SK-N-SH (cell line): Measurements from ENCODE around the gene GALNS. TPM values are rescaled to one million over a fixed set of nuclear protein-coding genes. Genes with fewer than 3 reads are reported as not detected.

ENCODE experiments used
- CTCF ChIA-PET: fragments of 300-600, 350-600 bp; formaldehyde crosslinking; extraction: SDS; loops from one replicate; lab custom pipeline; 2021; lab: Yijun Ruan, JAX
- POLR2A ChIA-PET: fragments of 350-600 bp; sonication (Branson Sonifier 250); formaldehyde crosslinking; extraction: SDS; loops from one replicate; lab custom pipeline; 2020; ENCODE audit warnings: antibody characterized with exemption, inconsistent platforms; lab: Yijun Ruan, JAX
- DNase-seq: peaks from one replicate; pipeline ENCODE4 v3.0.0; 2012
- H2AFZ ChIP-seq: fragments of 200-600 bp; sonication (generic); 2 replicates; pipeline ENCODE4 v1.8.1; 2016; ENCODE audit warnings: antibody characterized with exemption, mild to moderate bottlenecking, low read depth
- H3F3A ChIP-seq: fragments of 200-600 bp; sonication (generic); replicated peaks from 2 replicates; pipeline ENCODE3; 2016; ENCODE audit warnings: antibody characterized with exemption, mild to moderate bottlenecking; ENCODE audit not compliant: insufficient read depth
- H3K27ac ChIP-seq, 2 experiments: fragments of 200-500 bp in 1 of 2; fragments of 200-600 bp in 1 of 2; sonication (Bioruptor generic) in 1 of 2; sonication (generic), shearing (Covaris generic) in 1 of 2; 2 replicates each; pipeline versions ENCODE4 v1.5.1 to v1.6.1; 2014 to 2016; ENCODE audit warnings: low read depth in 2 of 2, inconsistent platforms in 1 of 2, low read length in 1 of 2, mild to moderate bottlenecking in 1 of 2, mixed read lengths in 1 of 2
- H3K27me3 ChIP-seq: fragments of 200-600 bp; sonication (generic), shearing (Covaris generic); 2 replicates; pipeline ENCODE4 v1.6.1; 2016; ENCODE audit warnings: mixed run types; ENCODE audit not compliant: insufficient read depth
- H3K36me3 ChIP-seq, 2 experiments: fragments of 200-500 bp in 1 of 2; fragments of 200-600 bp in 1 of 2; sonication (Bioruptor generic) in 1 of 2; sonication (generic) in 1 of 2; replicated peaks in 1 of 2; 2 replicates each; pipeline versions ENCODE3 to v1.5.1; 2014 to 2016; ENCODE audit warnings: low read length in 1 of 2, mild to moderate bottlenecking in 1 of 2; ENCODE audit not compliant: insufficient read depth in 2 of 2, control insufficient read depth in 1 of 2
- H3K4me1 ChIP-seq, 2 experiments: fragments of 200-500 bp in 1 of 2; fragments of 200-600 bp in 1 of 2; sonication (Bioruptor generic) in 1 of 2; sonication (generic), shearing (Covaris generic) in 1 of 2; 2 replicates each; pipeline versions ENCODE4 v1.5.1 to v1.6.1; 2014 to 2016; ENCODE audit warnings: low read depth in 1 of 2, low read length in 1 of 2, mixed run types in 1 of 2; ENCODE audit not compliant: insufficient read depth in 2 of 2, control insufficient read depth in 1 of 2
- H3K4me2 ChIP-seq: fragments of 200-600 bp; sonication (generic), shearing (Covaris generic); 2 replicates; pipeline ENCODE4 v1.6.1; 2017; ENCODE audit warnings: mixed run types
- H3K4me3 ChIP-seq, 2 experiments: fragments of 200-500 bp in 1 of 2; fragments of 200-600 bp in 1 of 2; sonication (Bioruptor generic) in 1 of 2; sonication (generic), shearing (Covaris generic) in 1 of 2; 2 replicates each; pipeline versions ENCODE4 v1.5.1 to v1.8.1; 2014 to 2016; ENCODE audit warnings: low read depth in 2 of 2, inconsistent platforms in 1 of 2, low read length in 1 of 2, mild to moderate bottlenecking in 1 of 2, mixed read lengths in 1 of 2, moderate library complexity in 1 of 2
- H3K79me2 ChIP-seq: fragments of 200-600 bp; sonication (generic); 2 replicates; pipeline ENCODE4 v1.8.1; 2017; ENCODE audit warnings: mild to moderate bottlenecking; ENCODE audit not compliant: insufficient read depth
- H3K9ac ChIP-seq: fragments of 200-600 bp; sonication (generic); 2 replicates; pipeline ENCODE4 v1.6.1; 2017; ENCODE audit warnings: mixed run types
- H3K9me2 ChIP-seq: fragments of 200-600 bp; sonication (generic); 2 replicates; pipeline ENCODE4 v1.6.1; 2017; ENCODE audit warnings: mixed run types
- H3K9me3 ChIP-seq: fragments of 200-600 bp; sonication (generic); 2 replicates; pipeline ENCODE4 v1.6.1; 2017; ENCODE audit warnings: mixed run types, mild to moderate bottlenecking, moderate library complexity
- H4K20me1 ChIP-seq: fragments of 200-600 bp; sonication (generic); 2 replicates; pipeline ENCODE4 v1.6.1; 2017; ENCODE audit warnings: mild to moderate bottlenecking, mixed run types; ENCODE audit not compliant: insufficient read depth
- CHD2 ChIP-seq: fragments of 150-350 bp; IDR thresholded peaks from 2 replicates; pipeline ENCODE4 v1.6.1; 2018; ENCODE audit warnings: low read length; ENCODE audit not compliant: partially characterized antibody
- CTCF ChIP-seq: fragments of 200-600 bp; sonication (generic); IDR thresholded peaks from 2 replicates; pipeline ENCODE4 v1.6.1; 2017; ENCODE audit warnings: antibody characterized with exemption, mild to moderate bottlenecking, moderate library complexity
- ELF1 ChIP-seq: IDR thresholded peaks from 2 replicates; pipeline ENCODE4 v1.4.0; 2012
- EP300 ChIP-seq, 2 experiments: IDR thresholded peaks; 2 replicates each; pipeline versions ENCODE4 v1.4.0 to v1.6.1; 2012; ENCODE audit warnings: borderline replicate concordance in 1 of 2, low read depth in 1 of 2, low read length in 1 of 2
- FOSL2 ChIP-seq: IDR thresholded peaks from 2 replicates; pipeline ENCODE4 v1.4.0; 2012; ENCODE audit warnings: low read depth, mild to moderate bottlenecking, moderate library complexity, borderline replicate concordance
- FOXJ3 ChIP-seq: sonication (generic); formaldehyde crosslinking; IDR thresholded peaks from 2 replicates; pipeline ENCODE4 v1.5.1; 2020; ENCODE audit warnings: mild to moderate bottlenecking, missing genetic modification reagents
- FOXM1 ChIP-seq: IDR thresholded peaks from 2 replicates; pipeline ENCODE4 v1.4.0; 2012; ENCODE audit warnings: low read depth, mild to moderate bottlenecking
- GABPA ChIP-seq: IDR thresholded peaks from 2 replicates; pipeline ENCODE4 v1.4.0; 2012; ENCODE audit warnings: low read depth, mild to moderate bottlenecking
- JUND ChIP-seq: IDR thresholded peaks from 2 replicates; pipeline ENCODE4 v1.4.0; 2012
- MAX ChIP-seq: IDR thresholded peaks from 2 replicates; pipeline ENCODE4 v1.4.0; 2012; ENCODE audit warnings: low read depth
- NFIC ChIP-seq: IDR thresholded peaks from 2 replicates; pipeline ENCODE4 v1.4.0; 2012; ENCODE audit warnings: borderline replicate concordance
- RAD21 ChIP-seq: IDR thresholded peaks from 2 replicates; pipeline ENCODE4 v1.6.1; 2012; ENCODE audit warnings: mild to moderate bottlenecking, low read length
- SIN3A ChIP-seq: IDR thresholded peaks from 2 replicates; pipeline ENCODE4 v1.6.1; 2012; ENCODE audit warnings: low read depth, mild to moderate bottlenecking, low read length, moderate library complexity, borderline replicate concordance
- SMC3 ChIP-seq: IDR thresholded peaks from 2 replicates; pipeline ENCODE4 v1.6.1; 2012; ENCODE audit warnings: low read depth, low read length, improper control_type of control experiment
- TAF1 ChIP-seq: IDR thresholded peaks from 2 replicates; pipeline ENCODE4 v1.6.1; 2012; ENCODE audit warnings: low read depth, mild to moderate bottlenecking, low read length, moderate library complexity, borderline replicate concordance
- WGBS: methylation state at CpG from one replicate; pipeline ENCODE4 v1.1.6; 2017; ENCODE audit warnings: low lambda C conversion rate; 5-methylcytosine and 5-hydroxymethylcytosine counted together
- polyA plus RNA-seq, 3 experiments: library from polyadenylated mRNA; depleted of rRNA; stranded (reverse); fragments of >200 nt; gene quantifications; 2 replicates each; pipeline ENCODE4 v1.2.3, GENCODE V29; 2012
- TF ChIP-seq, protein P1 (sequence below): IDR thresholded peaks from 2 replicates; pipeline ENCODE4 v1.6.1; 2012; ENCODE audit warnings: mild to moderate bottlenecking, low read depth, low read length, moderate library complexity
- TF ChIP-seq, protein P2 (sequence below): IDR thresholded peaks from 2 replicates; pipeline ENCODE4 v1.4.0; 2012; ENCODE audit warnings: low read depth, borderline replicate concordance

Gene GALNS
- polyA plus RNA-seq, 1 of the 3 experiments (the other 2 are of a cell fraction): 16.5 TPM

- no peak for TF ChIP-seq GABPA
- TF ChIP-seq RAD21: peak; percentile 84
- no peak for TF ChIP-seq CHD2
- TF ChIP-seq SIN3A: peak; percentile 23; the same call in 1 of the 2 replicates
- TF ChIP-seq MAX: no peak
- no peak for TF ChIP-seq NFIC
- no peak for TF ChIP-seq FOXM1
- peak; percentile 72 for TF ChIP-seq CTCF
- TF ChIP-seq, protein P1, sequence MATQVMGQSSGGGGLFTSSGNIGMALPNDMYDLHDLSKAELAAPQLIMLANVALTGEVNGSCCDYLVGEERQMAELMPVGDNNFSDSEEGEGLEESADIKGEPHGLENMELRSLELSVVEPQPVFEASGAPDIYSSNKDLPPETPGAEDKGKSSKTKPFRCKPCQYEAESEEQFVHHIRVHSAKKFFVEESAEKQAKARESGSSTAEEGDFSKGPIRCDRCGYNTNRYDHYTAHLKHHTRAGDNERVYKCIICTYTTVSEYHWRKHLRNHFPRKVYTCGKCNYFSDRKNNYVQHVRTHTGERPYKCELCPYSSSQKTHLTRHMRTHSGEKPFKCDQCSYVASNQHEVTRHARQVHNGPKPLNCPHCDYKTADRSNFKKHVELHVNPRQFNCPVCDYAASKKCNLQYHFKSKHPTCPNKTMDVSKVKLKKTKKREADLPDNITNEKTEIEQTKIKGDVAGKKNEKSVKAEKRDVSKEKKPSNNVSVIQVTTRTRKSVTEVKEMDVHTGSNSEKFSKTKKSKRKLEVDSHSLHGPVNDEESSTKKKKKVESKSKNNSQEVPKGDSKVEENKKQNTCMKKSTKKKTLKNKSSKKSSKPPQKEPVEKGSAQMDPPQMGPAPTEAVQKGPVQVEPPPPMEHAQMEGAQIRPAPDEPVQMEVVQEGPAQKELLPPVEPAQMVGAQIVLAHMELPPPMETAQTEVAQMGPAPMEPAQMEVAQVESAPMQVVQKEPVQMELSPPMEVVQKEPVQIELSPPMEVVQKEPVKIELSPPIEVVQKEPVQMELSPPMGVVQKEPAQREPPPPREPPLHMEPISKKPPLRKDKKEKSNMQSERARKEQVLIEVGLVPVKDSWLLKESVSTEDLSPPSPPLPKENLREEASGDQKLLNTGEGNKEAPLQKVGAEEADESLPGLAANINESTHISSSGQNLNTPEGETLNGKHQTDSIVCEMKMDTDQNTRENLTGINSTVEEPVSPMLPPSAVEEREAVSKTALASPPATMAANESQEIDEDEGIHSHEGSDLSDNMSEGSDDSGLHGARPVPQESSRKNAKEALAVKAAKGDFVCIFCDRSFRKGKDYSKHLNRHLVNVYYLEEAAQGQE: no peak
- peak; percentile 64 for TF ChIP-seq SMC3
- no peak for TF ChIP-seq FOSL2
- TF ChIP-seq FOXJ3 (CRISPR knock-in tag): no peak
- no peak for TF ChIP-seq ELF1
- TF ChIP-seq, protein P2, sequence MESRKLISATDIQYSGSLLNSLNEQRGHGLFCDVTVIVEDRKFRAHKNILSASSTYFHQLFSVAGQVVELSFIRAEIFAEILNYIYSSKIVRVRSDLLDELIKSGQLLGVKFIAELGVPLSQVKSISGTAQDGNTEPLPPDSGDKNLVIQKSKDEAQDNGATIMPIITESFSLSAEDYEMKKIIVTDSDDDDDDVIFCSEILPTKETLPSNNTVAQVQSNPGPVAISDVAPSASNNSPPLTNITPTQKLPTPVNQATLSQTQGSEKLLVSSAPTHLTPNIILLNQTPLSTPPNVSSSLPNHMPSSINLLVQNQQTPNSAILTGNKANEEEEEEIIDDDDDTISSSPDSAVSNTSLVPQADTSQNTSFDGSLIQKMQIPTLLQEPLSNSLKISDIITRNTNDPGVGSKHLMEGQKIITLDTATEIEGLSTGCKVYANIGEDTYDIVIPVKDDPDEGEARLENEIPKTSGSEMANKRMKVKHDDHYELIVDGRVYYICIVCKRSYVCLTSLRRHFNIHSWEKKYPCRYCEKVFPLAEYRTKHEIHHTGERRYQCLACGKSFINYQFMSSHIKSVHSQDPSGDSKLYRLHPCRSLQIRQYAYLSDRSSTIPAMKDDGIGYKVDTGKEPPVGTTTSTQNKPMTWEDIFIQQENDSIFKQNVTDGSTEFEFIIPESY: no peak
- no peak for TF ChIP-seq JUND
- no peak for TF ChIP-seq EP300 (IDR thresholded peaks at IDR 0.05; ENCODE audit: borderline replicate concordance in 1 of 2, low read depth in 1 of 2, low read length in 1 of 2)
- TF ChIP-seq TAF1: no peak
- Histone ChIP-seq H3K4me2 (no peak overlapping the region), H3K36me3 (no peaks in the 10 kb centered on the region), H3F3A (peaks cover 13% of the 10 kb centered on the region), H3K9ac (no peak overlapping the region), H3K79me2 (peaks cover 1% of the 10 kb centered on the region), H3K4me1 (peaks cover 0 to 12% of the 10 kb centered on the region in 2 experiments; a peak in 1 of 4 replicates), H3K27ac (no peak overlapping the region), H3K27me3 (no peaks in the 10 kb centered on the region), H3K9me3 (no peaks in the 10 kb centered on the region), H2AFZ (no peak overlapping the region), H3K9me2 (no peaks in the 10 kb centered on the region), H4K20me1 (peaks cover under 1% of the 10 kb centered on the region; the same call in 1 of the 2 replicates), H3K4me3 (no peak overlapping the region; a peak in 1 of 4 replicates)
- ChIA-PET CTCF (interaction anchor here (0.6 to 9.1 kb wide), 31 partner anchors 9 to 402 kb away, joined by 3 to 82 read pairs (median 5); partner anchors contain the start of genes CDH15, GALNS, TRAPPC2L and ZNF778), POLR2A (no interaction called here)
- peak; percentile 86 for DNase-seq
- 32% methylated on average over 6 of the region's 19 CpGs for WGBS
Observed at GRCh38 chr16:88815901-88816589, 40.7 kb downstream of the GALNS start.
